CD8-positive, alpha-beta memory T cell (primary cell): ENCODE data around the gene PSTPIP1. TPM values are rescaled to one million over a fixed set of nuclear protein-coding genes. Genes with fewer than 3 reads are reported as not detected.

Source experiments
- CTCF ChIA-PET: fragments of 350-600 bp; sonication (Branson Sonifier 250); formaldehyde crosslinking; loops from one replicate; lab custom pipeline; 2021; ENCODE audit warnings: antibody characterized with exemption; lab: Charles Lee
- POLR2A ChIA-PET: fragments of 350-600 bp; sonication (Branson Sonifier 250); formaldehyde crosslinking; loops from one replicate; lab custom pipeline; 2021; ENCODE audit warnings: antibody characterized with exemption; lab: Charles Lee
- DNase-seq, 5 donors: peaks; one replicate each; pipeline versions ENCODE4 v3.0.0 to v3.0.0-alpha.2; 2020 to 2022; ENCODE audit warnings: mixed read lengths in 1 of 5
- H3K27ac ChIP-seq: one replicate; pipeline ENCODE4 v1.7.0; 2013; ENCODE audit warnings: low read depth, mild to moderate bottlenecking, low read length, moderate library complexity
- H3K27me3 ChIP-seq: 2 replicates; pipeline ENCODE4 v1.7.0; 2013; ENCODE audit warnings: low read length, mild to moderate bottlenecking; ENCODE audit not compliant: insufficient read depth, poor library complexity, severe bottlenecking
- H3K36me3 ChIP-seq: 2 replicates; pipeline ENCODE4 v1.7.0; 2013; ENCODE audit warnings: mild to moderate bottlenecking, low read length, moderate library complexity; ENCODE audit not compliant: insufficient read depth
- H3K4me1 ChIP-seq: 2 replicates; pipeline ENCODE4 v1.7.0; 2013; ENCODE audit warnings: mild to moderate bottlenecking, low read length, moderate library complexity; ENCODE audit not compliant: insufficient read depth
- H3K4me3 ChIP-seq: 2 replicates; pipeline ENCODE4 v1.7.0; 2013; ENCODE audit warnings: mild to moderate bottlenecking, low read length
- H3K9me3 ChIP-seq: 2 replicates; pipeline ENCODE4 v1.7.0; 2013; ENCODE audit warnings: mild to moderate bottlenecking, low read length
- H3K27ac Mint-ChIP-seq, 8 donors: one replicate each; pipeline ENCODE4 v1.8.0; 2020 to 2021; ENCODE audit warnings: mixed read lengths in 8 of 8, mild to moderate bottlenecking in 6 of 8, inconsistent platforms in 3 of 8, moderate library complexity in 3 of 8
- H3K27me3 Mint-ChIP-seq, 2 donors: one replicate each; pipeline ENCODE4 v1.8.0; 2020 to 2021; ENCODE audit warnings: mixed read lengths in 2 of 2, mild to moderate bottlenecking in 1 of 2, moderate library complexity in 1 of 2
- H3K36me3 Mint-ChIP-seq, 3 donors: one replicate each; pipeline ENCODE4 v1.8.0; 2020 to 2021; ENCODE audit warnings: mixed read lengths in 3 of 3, inconsistent platforms in 1 of 3, mild to moderate bottlenecking in 1 of 3
- H3K4me1 Mint-ChIP-seq, 3 donors: one replicate each; pipeline ENCODE4 v1.8.0; 2020 to 2021; ENCODE audit warnings: mixed read lengths in 3 of 3, inconsistent platforms in 1 of 3, mild to moderate bottlenecking in 1 of 3
- H3K4me3 Mint-ChIP-seq, 7 donors: one replicate each; pipeline ENCODE4 v1.8.0; 2020 to 2021; ENCODE audit warnings: mixed read lengths in 7 of 7, mild to moderate bottlenecking in 6 of 7, moderate library complexity in 4 of 7, inconsistent platforms in 2 of 7
- H3K9me3 Mint-ChIP-seq, 5 donors: one replicate each; pipeline ENCODE4 v1.8.0; 2020 to 2022; ENCODE audit warnings: mixed read lengths in 5 of 5, mild to moderate bottlenecking in 3 of 5, moderate library complexity in 2 of 5, inconsistent platforms in 1 of 5
- polyA plus RNA-seq: library from polyadenylated mRNA; unstranded; fragments of 300-500 nt; fragmentation: Illumina TruSeq; gene quantifications from one replicate; pipeline ENCODE4 v1.2.3, GENCODE V29; 2021
- total RNA-seq, 2 experiments: library from RNA; stranded (reverse); gene quantifications; one replicate each; pipeline ENCODE4 v1.2.3, GENCODE V29; 2021

The PSTPIP1 gene
- total and polyA plus RNA-seq, 3 experiments from 2014 or later: 83.1 to 127 (median 123) TPM

DNA sequence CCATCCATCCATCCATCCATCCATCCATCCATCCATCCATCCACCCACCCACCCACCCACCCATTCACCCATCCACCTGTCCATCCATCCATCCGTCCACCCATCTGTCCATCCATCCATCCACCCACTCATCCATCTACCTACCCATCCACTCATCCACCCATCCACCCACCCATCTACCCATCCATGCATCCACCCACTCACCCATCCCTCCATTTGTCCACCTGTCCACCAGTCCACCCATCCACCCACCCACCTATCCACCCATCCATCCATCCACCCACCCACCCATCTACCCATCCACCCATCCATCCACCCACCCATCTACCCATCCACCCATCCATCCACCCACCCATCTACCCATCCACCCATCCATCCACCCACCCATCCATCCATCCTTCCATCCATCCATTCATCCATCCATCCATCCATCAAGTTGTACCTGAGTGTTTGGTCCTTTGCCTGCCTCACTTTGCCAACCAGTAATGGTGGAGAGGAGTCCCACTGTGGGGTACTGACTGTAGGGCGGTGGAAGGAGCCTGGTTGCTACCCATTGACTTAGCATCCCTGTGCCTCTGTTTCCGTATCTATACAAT lies 17.3 kb downstream of the PSTPIP1 start:
- CTCF ChIA-PET: interaction anchor here (0.9 to 5.1 kb wide), 6 partner anchors 9 to 409 kb away, joined by 4 to 52 read pairs (median 16); partner anchors contain the start of gene PSTPIP1
- Mint-ChIP-seq H3K4me3 (peak overlapping the region; percentile 73 to 90 (median 89)), H3K27ac (peak overlapping the region; percentile 82 to 100 (median 96)), H3K9me3 (no peaks in the 10 kb centered on the region), H3K27me3 (no peaks in the 10 kb centered on the region), H3K4me1 (peaks cover 82 to 96% (median 94%) of the 10 kb centered on the region in 3 donors), H3K36me3 (peaks cover 2 to 47% (median 5%) of the 10 kb centered on the region in 3 donors)
- peak overlapping the region; percentile 47 for H3K4me3 ChIP-seq
- H3K27ac ChIP-seq: peak overlapping the region; percentile 41
- POLR2A ChIA-PET: interaction anchor here (1.2 to 6.2 kb wide), 4 partner anchors 9 to 108 kb away, joined by 3 to 97 read pairs (median 7); partner anchors contain the start of gene PSTPIP1
- no peaks in the 10 kb centered on the region for H3K27me3 ChIP-seq
- no peaks in the 10 kb centered on the region for H3K36me3 ChIP-seq
- no peak for DNase-seq
- no peaks in the 10 kb centered on the region for H3K9me3 ChIP-seq
- H3K4me1 ChIP-seq: peaks cover 93% of the 10 kb centered on the region

DNA sequence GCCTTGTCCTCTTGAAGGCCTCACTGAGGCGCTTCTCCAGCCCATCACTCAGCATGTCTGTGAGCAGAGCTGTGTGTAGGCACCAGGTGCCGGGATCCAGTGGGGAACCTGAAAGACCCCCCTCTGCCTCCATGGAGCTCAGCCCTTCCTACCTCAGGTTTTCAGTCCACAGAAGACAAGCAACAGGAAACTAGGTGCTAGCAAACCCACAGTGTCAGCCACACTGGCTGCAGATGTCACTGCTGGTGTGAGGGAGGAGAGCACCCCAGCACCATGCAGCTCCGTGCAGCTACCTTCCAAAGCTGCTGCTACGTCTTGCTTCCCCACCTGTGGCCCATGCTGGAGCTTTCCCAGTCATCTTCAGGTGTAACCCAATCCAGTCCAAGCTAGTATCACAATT lies 17.9 kb downstream of the PSTPIP1 start:
- H3K9me3 ChIP-seq: no peaks in the 10 kb centered on the region
- H3K9me3 Mint-ChIP-seq: no peaks in the 10 kb centered on the region
- peaks cover 97% of the 10 kb centered on the region for H3K4me1 ChIP-seq
- peak overlapping the region; percentile 73 to 90 (median 89) for H3K4me3 Mint-ChIP-seq
- peak overlapping the region; percentile 47 for H3K4me3 ChIP-seq
- peak overlapping the region; percentile 64 for H3K27ac ChIP-seq
- no peaks in the 10 kb centered on the region for H3K36me3 ChIP-seq
- H3K27me3 ChIP-seq: no peaks in the 10 kb centered on the region
- ChIA-PET POLR2A (interaction anchor here (1.2 to 6.2 kb wide), 5 partner anchors 10 to 108 kb away, joined by 3 to 97 read pairs (median 6); partner anchors contain the start of gene PSTPIP1), CTCF (interaction anchor here (0.6 to 5.1 kb wide), 10 partner anchors 10 to 409 kb away, joined by 3 to 52 read pairs (median 5); partner anchors contain the start of gene PSTPIP1)
- peak overlapping the region; percentile 82 to 100 (median 96) for H3K27ac Mint-ChIP-seq
- H3K27me3 Mint-ChIP-seq: no peaks in the 10 kb centered on the region
- peaks cover 2 to 45% (median 5%) of the 10 kb centered on the region in 3 donors for H3K36me3 Mint-ChIP-seq
- DNase-seq: peak; percentile 50 to 86 (median 60)
- H3K4me1 Mint-ChIP-seq: peaks cover 86 to 99% (median 97%) of the 10 kb centered on the region in 3 donors

DNA sequence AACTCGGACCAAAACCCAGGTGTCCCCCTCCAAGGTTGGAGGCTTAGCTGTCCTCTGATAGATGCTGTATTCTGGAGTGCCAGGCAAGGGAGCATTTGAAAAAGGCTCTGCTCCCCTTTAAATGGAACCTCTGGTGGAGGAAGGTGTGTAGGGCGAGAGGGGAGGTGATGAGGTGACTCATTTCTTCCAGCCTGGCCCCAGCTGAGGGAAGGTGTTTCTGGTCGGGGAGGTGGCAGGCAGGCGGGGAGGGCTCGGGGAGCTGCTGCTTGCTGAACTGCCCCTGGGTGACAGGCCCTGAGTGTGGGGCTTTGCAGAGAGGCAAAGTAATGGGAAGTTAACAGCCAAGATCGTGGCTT lies 18.8 kb downstream of the PSTPIP1 start:
- no peaks in the 10 kb centered on the region for H3K9me3 ChIP-seq
- Mint-ChIP-seq H3K4me3 (peak overlapping the region; percentile 66 to 90 (median 89)), H3K27me3 (no peaks in the 10 kb centered on the region), H3K4me1 (peaks cover 92 to 100% (median 99%) of the 10 kb centered on the region in 3 donors), H3K9me3 (no peaks in the 10 kb centered on the region), H3K27ac (peak overlapping the region; percentile 82 to 100 (median 96)), H3K36me3 (peaks cover 4 to 46% (median 5%) of the 10 kb centered on the region in 3 donors)
- ChIA-PET CTCF (interaction anchor here (0.6 to 5.1 kb wide), 12 partner anchors 10 to 408 kb away, joined by 3 to 52 read pairs (median 4); partner anchors contain the start of gene PSTPIP1), POLR2A (interaction anchor here (0.5 to 6.2 kb wide), 7 partner anchors 8 to 484 kb away, joined by 3 to 97 read pairs (median 4); partner anchors contain the start of gene PSTPIP1)
- peak; percentile 51 to 97 (median 86) for DNase-seq
- peak overlapping the region; percentile 47 for H3K4me3 ChIP-seq
- H3K36me3 ChIP-seq: peaks cover 3% of the 10 kb centered on the region
- no peaks in the 10 kb centered on the region for H3K27me3 ChIP-seq
- peaks cover 97% of the 10 kb centered on the region for H3K4me1 ChIP-seq
- peak overlapping the region; percentile 64 for H3K27ac ChIP-seq

DNA sequence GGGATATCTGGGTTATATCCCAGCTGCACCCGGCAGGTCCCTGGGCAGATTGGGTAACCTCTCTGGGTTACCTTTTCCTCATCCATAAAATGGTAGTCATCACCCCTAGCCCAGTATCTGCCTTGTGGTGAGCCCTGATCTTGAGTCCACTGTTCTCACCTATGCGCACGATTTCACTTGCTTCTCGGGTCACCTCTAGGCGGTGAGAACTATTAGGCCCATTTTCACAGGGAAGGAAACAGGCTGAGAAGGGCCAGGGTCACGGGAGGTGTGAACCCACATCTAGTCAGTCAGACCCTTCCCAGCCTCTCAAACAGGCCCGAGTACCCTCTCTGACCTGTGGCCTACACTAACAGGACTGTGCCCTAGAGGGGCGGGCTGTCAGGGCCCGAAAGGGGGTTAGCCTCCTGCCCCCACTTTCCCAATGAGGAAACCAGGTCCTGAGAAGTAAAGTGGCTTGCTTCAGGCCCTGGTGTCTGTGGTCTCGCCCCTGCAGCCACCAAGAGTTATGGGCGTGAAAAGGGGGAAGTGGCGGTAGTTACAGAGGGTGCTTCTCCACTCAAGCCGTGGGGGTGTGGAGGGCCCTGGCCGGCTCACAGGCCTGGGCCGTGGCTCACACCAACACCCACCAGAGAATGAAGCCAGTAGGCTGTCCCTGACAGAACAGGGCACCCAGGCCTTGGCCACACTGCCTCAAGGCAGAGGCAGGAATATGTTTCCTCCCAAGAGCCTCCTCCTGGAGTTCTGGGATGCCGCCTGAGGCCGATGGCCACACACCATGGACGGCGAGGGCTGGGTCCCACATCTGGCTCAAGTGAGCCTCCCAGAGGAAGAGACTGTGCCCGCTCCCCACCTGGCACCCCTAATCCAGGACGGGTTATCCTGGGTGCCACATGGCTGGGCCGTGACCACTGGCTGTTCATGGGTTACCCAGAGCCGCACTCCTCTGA lies 19.5 kb downstream of the PSTPIP1 start:
- H3K36me3 ChIP-seq: peaks cover 5% of the 10 kb centered on the region
- Mint-ChIP-seq H3K4me1 (peaks cover 92 to 100% (median 99%) of the 10 kb centered on the region in 3 donors), H3K9me3 (no peaks in the 10 kb centered on the region), H3K4me3 (peak overlapping the region; percentile 66 to 90 (median 89)), H3K36me3 (peaks cover 5 to 47% (median 7%) of the 10 kb centered on the region in 3 donors), H3K27me3 (no peaks in the 10 kb centered on the region), H3K27ac (peak overlapping the region; percentile 82 to 100 (median 96))
- no peaks in the 10 kb centered on the region for H3K27me3 ChIP-seq
- ChIA-PET POLR2A (interaction anchor here (0.5 to 6.2 kb wide), 7 partner anchors 8 to 406 kb away, joined by 3 to 97 read pairs (median 4); partner anchors contain the start of genes HMG20A and PSTPIP1), CTCF (interaction anchor here (0.9 to 5.1 kb wide), 14 partner anchors 9 to 407 kb away, joined by 3 to 52 read pairs (median 3); partner anchors contain the start of gene PSTPIP1)
- peaks cover 97% of the 10 kb centered on the region for H3K4me1 ChIP-seq
- H3K4me3 ChIP-seq: peak overlapping the region; percentile 37
- H3K27ac ChIP-seq: peak overlapping the region; percentile 64
- DNase-seq: peak in 3 of 5 donors; percentile 35 to 67 (median 36)
- no peaks in the 10 kb centered on the region for H3K9me3 ChIP-seq

GRCh38 chr15:77015646-77016320 lies 20.9 kb downstream of the PSTPIP1 start:
- ChIA-PET POLR2A (interaction anchor here (1.0 to 6.2 kb wide), 2 partner anchors 19 to 27 kb away, joined by 4 to 97 read pairs; partner anchors contain the start of gene PSTPIP1), CTCF (interaction anchor here (0.9 to 3.7 kb wide), 9 partner anchors 8 to 42 kb away, joined by 3 to 17 read pairs (median 5); partner anchors contain the start of gene PSTPIP1)
- Mint-ChIP-seq H3K36me3 (peaks cover 5 to 52% (median 8%) of the 10 kb centered on the region in 3 donors), H3K4me1 (peaks cover 91 to 100% (median 99%) of the 10 kb centered on the region in 3 donors), H3K9me3 (no peaks in the 10 kb centered on the region), H3K4me3 (peak overlapping the region; percentile 61 to 90 (median 89)), H3K27ac (peak overlapping the region; percentile 82 to 99 (median 94)), H3K27me3 (no peaks in the 10 kb centered on the region)
- peaks cover 10% of the 10 kb centered on the region for H3K36me3 ChIP-seq
- no peak overlapping the region for H3K4me3 ChIP-seq
- H3K9me3 ChIP-seq: no peaks in the 10 kb centered on the region
- DNase-seq: peak in 1 of 5 donors; percentile 54
- H3K4me1 ChIP-seq: peaks cover 97% of the 10 kb centered on the region
- peak overlapping the region; percentile 3 for H3K27ac ChIP-seq
- no peaks in the 10 kb centered on the region for H3K27me3 ChIP-seq

GRCh38 chr15:77016321-77016695 lies 21.4 kb downstream of the PSTPIP1 start:
- no peaks in the 10 kb centered on the region for H3K27me3 Mint-ChIP-seq
- Histone ChIP-seq H3K4me3 (no peak overlapping the region), H3K36me3 (peaks cover 10% of the 10 kb centered on the region), H3K4me1 (peaks cover 98% of the 10 kb centered on the region), H3K27me3 (no peaks in the 10 kb centered on the region), H3K9me3 (no peaks in the 10 kb centered on the region), H3K27ac (no peak overlapping the region)
- POLR2A ChIA-PET: interaction anchor here (1.0 to 6.2 kb wide), 2 partner anchors 19 to 27 kb away, joined by 4 to 97 read pairs; partner anchors contain the start of gene PSTPIP1
- H3K9me3 Mint-ChIP-seq: no peaks in the 10 kb centered on the region
- peaks cover 5 to 49% (median 8%) of the 10 kb centered on the region in 3 donors for H3K36me3 Mint-ChIP-seq
- H3K27ac Mint-ChIP-seq: peak overlapping the region in 7 of 8 donors; percentile 82 to 99 (median 92)
- peak overlapping the region in 6 of 7 donors; percentile 29 to 89 (median 86) for H3K4me3 Mint-ChIP-seq
- H3K4me1 Mint-ChIP-seq: peaks cover 91 to 100% (median 99%) of the 10 kb centered on the region in 3 donors
- CTCF ChIA-PET: interaction anchor here (0.9 to 3.7 kb wide), 6 partner anchors 13 to 43 kb away, joined by 3 to 17 read pairs (median 7); partner anchors contain the start of gene PSTPIP1
- no peak for DNase-seq
